ENCODE measurements around the gene PC.

GRCh38 chr11:66999555-66999954 lies 41.4 kb upstream of the PC start:
- TF ChIP-seq CTCF (IDR thresholded peaks at IDR 0.05) (no peak), POLR2A (IDR thresholded peaks at IDR 0.05) (no peak)

Measured in lower leg skin (tissue), 3 donors.